Ishikawa (cell line): ENCODE data around the gene FAM3C.

Source experiments
- CEBPB ChIP-seq: IDR thresholded peaks from 2 replicates; pipeline ENCODE4 v1.6.1; 2012
- CREB1 ChIP-seq: IDR thresholded peaks from 2 replicates; pipeline ENCODE4 v1.6.1; 2012; ENCODE audit warnings: low read depth
- EGR1 ChIP-seq: IDR thresholded peaks from 2 replicates; pipeline ENCODE4 v1.6.1; 2012
- EP300 ChIP-seq: IDR thresholded peaks from 2 replicates; pipeline ENCODE4 v1.6.1; 2012; ENCODE audit warnings: borderline replicate concordance
- FOXM1 ChIP-seq: IDR thresholded peaks from 2 replicates; pipeline ENCODE4 v1.6.1; 2012; ENCODE audit warnings: low read depth, borderline replicate concordance
- MAX ChIP-seq: IDR thresholded peaks from 2 replicates; pipeline ENCODE4 v1.6.1; 2012
- NFIC ChIP-seq: IDR thresholded peaks from 2 replicates; pipeline ENCODE4 v1.6.1; 2012
- RAD21 ChIP-seq: IDR thresholded peaks from 2 replicates; pipeline ENCODE4 v1.6.1; 2012; ENCODE audit warnings: low read depth
- REST ChIP-seq: IDR thresholded peaks from 2 replicates; pipeline ENCODE4 v1.6.1; 2012; ENCODE audit warnings: low read depth, mild to moderate bottlenecking
- TAF1 ChIP-seq: IDR thresholded peaks from 2 replicates; pipeline ENCODE4 v1.6.1; 2012; ENCODE audit warnings: low read depth, mild to moderate bottlenecking
- TCF12 ChIP-seq: IDR thresholded peaks from 2 replicates; pipeline ENCODE4 v1.6.1; 2012; ENCODE audit warnings: low read depth
- TEAD4 ChIP-seq: IDR thresholded peaks from 2 replicates; pipeline ENCODE4 v1.6.1; 2012
- USF1 ChIP-seq: IDR thresholded peaks from 2 replicates; pipeline ENCODE4 v1.6.1; 2012
- YY1 ChIP-seq: IDR thresholded peaks from 2 replicates; pipeline ENCODE4 v1.6.1; 2012; ENCODE audit warnings: low read depth
- ZBTB7A ChIP-seq: IDR thresholded peaks from 2 replicates; pipeline ENCODE4 v1.6.1; 2012; ENCODE audit warnings: low read depth

Gene FAM3C

GRCh38 chr7:121371367-121371766 is 24.7 kb downstream of the FAM3C start:
- TF ChIP-seq MAX (no peak), EGR1 (no peak), USF1 (no peak), ZBTB7A (no peak), NFIC (no peak), RAD21 (no peak), TAF1 (no peak), YY1 (no peak), TCF12 (no peak), FOXM1 (no peak), CREB1 (no peak), REST (no peak), EP300 (no peak)

DNA sequence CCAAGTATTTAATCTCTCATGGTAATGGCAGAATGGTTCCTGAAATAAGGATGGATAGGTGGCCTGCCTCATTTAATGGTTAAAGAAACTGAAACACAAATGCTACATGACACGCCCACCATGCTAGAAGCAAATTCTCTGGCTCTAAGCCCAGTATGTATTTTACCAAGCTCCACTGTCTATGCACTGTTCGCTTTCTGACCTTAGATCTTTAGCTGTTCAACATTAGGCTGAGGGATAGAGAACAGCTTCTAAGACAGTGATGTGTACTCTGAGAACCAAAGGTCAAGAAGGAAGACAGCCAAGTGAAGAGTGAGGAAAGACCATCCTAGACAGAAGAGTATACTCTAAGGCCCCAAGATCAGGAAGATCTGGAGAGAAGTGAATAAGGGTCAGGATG is 26.6 kb downstream of the FAM3C start:
- TF ChIP-seq TEAD4: peak; percentile 22; the same call in 1 of the 2 replicates
- TF ChIP-seq MAX: no peak
- no peak for TF ChIP-seq ZBTB7A
- no peak for TF ChIP-seq FOXM1
- TF ChIP-seq CREB1: no peak
- TF ChIP-seq CEBPB: no peak
- TF ChIP-seq RAD21: no peak
- peak; percentile 43; the same call in 1 of the 2 replicates for TF ChIP-seq NFIC
- TF ChIP-seq TAF1: no peak
- TF ChIP-seq EP300: no peak
- no peak for TF ChIP-seq YY1
- TF ChIP-seq REST: no peak
- no peak for TF ChIP-seq USF1
- TF ChIP-seq TCF12: no peak

GRCh38 chr7:121366852-121367431 is 29.2 kb downstream of the FAM3C start:
- no peak for TF ChIP-seq EP300
- peak; percentile 73 for TF ChIP-seq RAD21

GRCh38 chr7:121360564-121360963 is 35.5 kb downstream of the FAM3C start:
- TF ChIP-seq TAF1 (no peak), MAX (no peak), NFIC (no peak)

GRCh38 chr7:121355574-121355973 is 40.5 kb downstream of the FAM3C start:
- TF ChIP-seq NFIC: no peak
- no peak for TF ChIP-seq EP300
- no peak for TF ChIP-seq CREB1
- no peak for TF ChIP-seq YY1
- no peak for TF ChIP-seq TAF1
- no peak for TF ChIP-seq USF1
- TF ChIP-seq REST: no peak
- TF ChIP-seq TCF12: no peak
- TF ChIP-seq MAX: no peak
- TF ChIP-seq CEBPB: no peak
